Right cardiac atrium (tissue), 5 donors: ENCODE measurements around the gene PRSS50. TPM values are rescaled to one million over a fixed set of nuclear protein-coding genes. Genes with fewer than 3 reads are reported as not detected.

Source experiments
- ATAC-seq, 2 donors: fragments of 200-7000 bp; cut with Tn5 transposase; one replicate each; pipeline versions ENCODE4 v1.8.0 to v1.9.1; 2020; ENCODE audit warnings: moderate library complexity in 2 of 2, mild to moderate bottlenecking in 1 of 2
- DNase-seq, 3 donors: peaks; one replicate each; pipeline ENCODE4 v3.0.0-alpha.2; 2020
- H3K27ac ChIP-seq: one replicate; pipeline ENCODE4 v1.5.1; 2013; ENCODE audit warnings: mild to moderate bottlenecking, low read length, control low read depth, moderate library complexity
- H3K27me3 ChIP-seq: one replicate; pipeline ENCODE4 v1.6.1; 2013; ENCODE audit not compliant: control insufficient read depth, insufficient read depth
- H3K4me1 ChIP-seq: one replicate; pipeline ENCODE4 v1.6.1; 2013; ENCODE audit warnings: low read length; ENCODE audit not compliant: control insufficient read depth, insufficient read depth
- H3K4me3 ChIP-seq: one replicate; pipeline ENCODE4 v1.5.1; 2013; ENCODE audit warnings: low read length, control low read depth
- H3K9me3 ChIP-seq: one replicate; pipeline ENCODE4 v1.6.1; 2013; ENCODE audit warnings: low read length; ENCODE audit not compliant: control insufficient read depth
- WGBS: extraction: QIAGEN DNeasy Blood & Tissue Kit; methylation state at CpG from one replicate; pipeline ENCODE4 v1.1.7; 2013; 5-methylcytosine and 5-hydroxymethylcytosine counted together
- intact Hi-C, 4 donors: fragments of 100-400 bp; cut with DNase I; formaldehyde crosslinking; loops; one replicate each; pipeline versions ENCODE4 v1.11.0 to v1.14.0; 2022 to 2023
- polyA plus RNA-seq: library from polyadenylated mRNA; stranded (reverse); fragments of 200-250 nt; gene quantifications from one replicate; pipeline ENCODE4 v1.2.3, GENCODE V29; 2013
- total RNA-seq, 4 donors: library from RNA; stranded (reverse); fragmentation: NEBNext Ultra II Directional; extraction: Animal tissue kit (Norgen Biotek cat#: 25700); gene quantifications; one replicate each; pipeline ENCODE4 v1.2.1, GENCODE V29; 2021
- donor health status: healthy with polysubstance abuse.
- donor health status: DM: no; HTN: yes; CAD: no.
- donor health status: DM: no; HTN: no; CAD: no.
- donor health status: DM: no; HTN: yes; CAD: no; lungs with severe emphysema.
- donor health status: DM: yes; HTN: yes; CAD: no.

PRSS50 gene
- total and polyA plus RNA-seq, 5 donors: 0.12 to 0.31 (median 0.14) TPM; not detected in 2

- WGBS: 91% methylated on average over 9 of the region's 9 CpGs
- DNase-seq: no peak
- no peak for ATAC-seq
- Histone ChIP-seq H3K27me3 (no peaks in the 10 kb centered on the region), H3K9me3 (no peaks in the 10 kb centered on the region), H3K27ac (no peak overlapping the region), H3K4me3 (no peak overlapping the region), H3K4me1 (peaks cover 19% of the 10 kb centered on the region)
- intact Hi-C loops: no loop called here
These were observed 50.0 kb downstream of the PRSS50 start for GRCh38 chr3:46667657-46668056.

GRCh38 chr3:46667061-46667621 is 50.5 kb downstream of the PRSS50 start:
- Histone ChIP-seq H3K27me3 (no peaks in the 10 kb centered on the region), H3K27ac (peak overlapping the region; percentile 71), H3K4me3 (no peak overlapping the region), H3K4me1 (peaks cover 21% of the 10 kb centered on the region), H3K9me3 (no peaks in the 10 kb centered on the region)
- WGBS: 80% methylated on average over 8 of the region's 8 CpGs
- intact Hi-C loops: no loop called here
- DNase-seq (peak in 2 of 3 donors; percentile 49 to 53), ATAC-seq (peak in 1 of 2 donors; percentile 0)

GRCh38 chr3:46666453-46666845 is 51.2 kb downstream of the PRSS50 start:
- no peaks in the 10 kb centered on the region for H3K9me3 ChIP-seq
- DNase-seq: peak in 2 of 3 donors; percentile 73 to 74
- ATAC-seq: peak; percentile 19 to 27
- H3K27me3 ChIP-seq: no peaks in the 10 kb centered on the region
- no peak overlapping the region for H3K4me3 ChIP-seq
- H3K4me1 ChIP-seq: peaks cover 21% of the 10 kb centered on the region
- H3K27ac ChIP-seq: peak overlapping the region; percentile 71
- intact Hi-C loops: no loop called here
- 59% methylated on average over 7 of the region's 7 CpGs for WGBS

DNA sequence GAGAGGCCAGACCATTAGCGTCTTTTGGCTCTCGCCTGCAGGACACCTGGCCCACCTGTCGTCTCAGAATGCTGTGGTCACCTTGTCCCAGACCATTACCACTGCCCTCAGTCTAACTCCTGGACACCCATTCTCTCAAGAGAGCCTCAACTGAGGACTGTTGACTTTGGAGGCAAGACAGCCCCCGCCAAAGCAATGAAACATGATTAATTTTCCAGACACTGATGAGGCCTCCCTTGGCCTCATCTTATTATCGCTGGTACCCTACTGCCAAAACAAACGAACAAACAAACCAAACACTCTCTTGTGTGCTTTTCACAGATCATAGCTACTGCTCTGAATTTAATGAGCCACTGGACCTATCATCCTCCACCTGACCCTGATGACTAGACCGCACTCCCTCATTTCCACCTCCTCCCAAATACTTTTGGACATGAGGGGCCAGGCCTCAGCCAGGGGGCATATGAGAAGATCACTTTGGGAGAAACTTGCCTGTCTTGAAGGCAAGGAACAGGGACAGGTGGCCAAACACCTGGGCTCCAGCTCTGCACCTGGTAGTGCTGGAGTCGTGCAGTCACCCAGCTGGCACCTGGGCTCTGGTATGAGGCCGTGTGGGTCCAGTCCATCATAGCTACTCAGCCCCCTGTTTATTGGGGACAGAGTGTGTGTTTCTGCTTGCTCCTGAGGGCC is 51.8 kb downstream of the PRSS50 start:
- Histone ChIP-seq H3K9me3 (no peaks in the 10 kb centered on the region), H3K27me3 (no peaks in the 10 kb centered on the region), H3K4me3 (no peak overlapping the region), H3K4me1 (peaks cover 21% of the 10 kb centered on the region), H3K27ac (peak overlapping the region; percentile 71)
- intact Hi-C loops: no loop called here
- ATAC-seq (no peak), DNase-seq (peak in 1 of 3 donors; percentile 42)
- WGBS: 74% methylated on average over 9 of the region's 9 CpGs

GRCh38 chr3:46664971-46665762 is 52.5 kb downstream of the PRSS50 start:
- no peak overlapping the region for H3K4me3 ChIP-seq
- peaks cover 21% of the 10 kb centered on the region for H3K4me1 ChIP-seq
- peak; percentile 4 to 18 for ATAC-seq
- no peaks in the 10 kb centered on the region for H3K27me3 ChIP-seq
- DNase-seq: peak in 2 of 3 donors; percentile 49 to 67
- intact Hi-C loops: no loop called here
- 60% methylated on average over 23 of the region's 23 CpGs for WGBS
- H3K27ac ChIP-seq: peak overlapping the region; percentile 90
- H3K9me3 ChIP-seq: no peaks in the 10 kb centered on the region

GRCh38 chr3:46664188-46664970 is 53.3 kb downstream of the PRSS50 start:
- peak overlapping the region; percentile 90 for H3K27ac ChIP-seq
- peaks cover 18% of the 10 kb centered on the region for H3K4me1 ChIP-seq
- DNase-seq (peak in 2 of 3 donors; percentile 49 to 50), ATAC-seq (no peak)
- 81% methylated on average over 6 of the region's 6 CpGs for WGBS
- H3K4me3 ChIP-seq: no peak overlapping the region
- no peaks in the 10 kb centered on the region for H3K9me3 ChIP-seq
- intact Hi-C loops: no loop called here
- H3K27me3 ChIP-seq: no peaks in the 10 kb centered on the region

DNA sequence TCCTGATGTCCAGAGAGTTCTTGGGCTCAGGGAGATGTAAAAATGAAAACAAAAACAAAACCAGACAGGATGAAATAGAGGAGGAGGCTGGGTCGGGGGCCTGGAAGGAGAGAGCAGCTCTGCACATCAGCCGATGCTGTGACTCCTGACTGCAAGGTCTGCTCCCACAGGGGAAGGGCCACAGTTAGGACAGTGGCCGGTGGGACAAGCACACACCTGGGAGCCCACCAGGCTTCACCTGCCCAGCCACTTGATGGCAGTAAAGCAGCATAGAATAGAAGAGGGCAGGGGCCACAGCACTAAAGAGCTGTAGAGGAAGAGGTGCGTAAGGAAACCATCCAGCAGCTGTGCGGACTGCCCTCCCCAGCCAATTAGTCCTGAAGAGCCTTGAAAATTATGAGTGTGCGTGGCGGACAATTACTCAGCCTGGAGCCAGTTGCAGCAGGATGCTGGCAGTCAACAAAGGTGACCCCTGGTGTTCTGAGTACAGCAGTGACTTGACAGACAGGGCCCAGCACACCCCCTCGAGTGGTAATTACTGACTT is 54.0 kb downstream of the PRSS50 start:
- Histone ChIP-seq H3K4me1 (peaks cover 18% of the 10 kb centered on the region), H3K27ac (peak overlapping the region; percentile 90), H3K9me3 (no peaks in the 10 kb centered on the region), H3K27me3 (no peaks in the 10 kb centered on the region), H3K4me3 (no peak overlapping the region)
- intact Hi-C loops: no loop called here
- 51% methylated on average over 8 of the region's 8 CpGs for WGBS
- peak; percentile 5 to 9 for ATAC-seq
- DNase-seq: peak in 2 of 3 donors; percentile 48 to 56

GRCh38 chr3:46662771-46663551 is 54.7 kb downstream of the PRSS50 start:
- peak; percentile 65 to 78 (median 76) for DNase-seq
- peaks cover 18% of the 10 kb centered on the region for H3K4me1 ChIP-seq
- H3K9me3 ChIP-seq: no peaks in the 10 kb centered on the region
- 43% methylated on average over 17 of the region's 17 CpGs for WGBS
- H3K27ac ChIP-seq: peak overlapping the region; percentile 13
- H3K4me3 ChIP-seq: no peak overlapping the region
- no peaks in the 10 kb centered on the region for H3K27me3 ChIP-seq
- no peak for ATAC-seq
- intact Hi-C loops: no loop called here
